Vagina (tissue), 2 donors: ENCODE data around the gene CACNA1C.

Experiments
- CTCF ChIP-seq, 3 experiments: fragments of 450-650 bp in 2 of 3; fragments of 200-600 bp in 1 of 3; sonication (generic) in 1 of 3; IDR thresholded peaks; one replicate each; pipeline ENCODE4 v1.5.1; 2017 to 2019; ENCODE audit warnings: antibody characterized with exemption in 3 of 3, mild to moderate bottlenecking in 2 of 3, moderate library complexity in 2 of 3
- POLR2A ChIP-seq, 2 donors: fragments of 450-650 bp; IDR thresholded peaks; one replicate each; pipeline ENCODE4 v1.6.1; 2017; ENCODE audit warnings: antibody characterized with exemption in 2 of 2, mild to moderate bottlenecking in 2 of 2, moderate library complexity in 2 of 2
- POLR2AphosphoS5 ChIP-seq, 2 donors: sonication (generic); formaldehyde crosslinking; IDR thresholded peaks; one replicate each; pipeline ENCODE4 v1.9.0; 2017; ENCODE audit warnings: antibody characterized with exemption in 2 of 2, mild to moderate bottlenecking in 2 of 2, low read depth in 1 of 2; ENCODE audit not compliant: insufficient read depth in 1 of 2

GRCh38 chr12:2353281-2353680 lies 300.5 kb downstream of the CACNA1C start:
- TF ChIP-seq POLR2A (IDR thresholded peaks at IDR 0.05): no peak
- TF ChIP-seq CTCF (IDR thresholded peaks at IDR 0.05): no peak
- TF ChIP-seq POLR2AphosphoS5 (IDR thresholded peaks at IDR 0.05; ENCODE audit: insufficient read depth in 1 of 2, low read depth in 1 of 2): no peak
